SK-N-SH (cell line): ENCODE results near the gene SRRT. TPM values are rescaled to one million over a fixed set of nuclear protein-coding genes. Genes with fewer than 3 reads are reported as not detected.
A peak's percentile ranks its signal among the peaks of the same experiment; 100 is the strongest.

ENCODE experiments used
- CTCF ChIA-PET: fragments of 300-600, 350-600 bp; formaldehyde crosslinking; extraction: SDS; loops from one replicate; lab custom pipeline; 2021; lab: Yijun Ruan, JAX
- POLR2A ChIA-PET: fragments of 350-600 bp; sonication (Branson Sonifier 250); formaldehyde crosslinking; extraction: SDS; loops from one replicate; lab custom pipeline; 2020; ENCODE audit warnings: antibody characterized with exemption, inconsistent platforms; lab: Yijun Ruan, JAX
- DNase-seq: peaks from one replicate; pipeline ENCODE4 v3.0.0; 2012
- H2AFZ ChIP-seq: fragments of 200-600 bp; sonication (generic); 2 replicates; pipeline ENCODE4 v1.8.1; 2016; ENCODE audit warnings: antibody characterized with exemption, mild to moderate bottlenecking, low read depth
- H3F3A ChIP-seq: fragments of 200-600 bp; sonication (generic); replicated peaks from 2 replicates; pipeline ENCODE3; 2016; ENCODE audit warnings: antibody characterized with exemption, mild to moderate bottlenecking; ENCODE audit not compliant: insufficient read depth
- H3K27ac ChIP-seq, 2 experiments: fragments of 200-500 bp in 1 of 2; fragments of 200-600 bp in 1 of 2; sonication (Bioruptor generic) in 1 of 2; sonication (generic), shearing (Covaris generic) in 1 of 2; 2 replicates each; pipeline versions ENCODE4 v1.5.1 to v1.6.1; 2014 to 2016; ENCODE audit warnings: low read depth in 2 of 2, inconsistent platforms in 1 of 2, low read length in 1 of 2, mild to moderate bottlenecking in 1 of 2, mixed read lengths in 1 of 2
- H3K27me3 ChIP-seq: fragments of 200-600 bp; sonication (generic), shearing (Covaris generic); 2 replicates; pipeline ENCODE4 v1.6.1; 2016; ENCODE audit warnings: mixed run types; ENCODE audit not compliant: insufficient read depth
- H3K36me3 ChIP-seq, 2 experiments: fragments of 200-500 bp in 1 of 2; fragments of 200-600 bp in 1 of 2; sonication (Bioruptor generic) in 1 of 2; sonication (generic) in 1 of 2; replicated peaks in 1 of 2; 2 replicates each; pipeline versions ENCODE3 to v1.5.1; 2014 to 2016; ENCODE audit warnings: low read length in 1 of 2, mild to moderate bottlenecking in 1 of 2; ENCODE audit not compliant: insufficient read depth in 2 of 2, control insufficient read depth in 1 of 2
- H3K4me1 ChIP-seq, 2 experiments: fragments of 200-500 bp in 1 of 2; fragments of 200-600 bp in 1 of 2; sonication (Bioruptor generic) in 1 of 2; sonication (generic), shearing (Covaris generic) in 1 of 2; 2 replicates each; pipeline versions ENCODE4 v1.5.1 to v1.6.1; 2014 to 2016; ENCODE audit warnings: low read depth in 1 of 2, low read length in 1 of 2, mixed run types in 1 of 2; ENCODE audit not compliant: insufficient read depth in 2 of 2, control insufficient read depth in 1 of 2
- H3K4me2 ChIP-seq: fragments of 200-600 bp; sonication (generic), shearing (Covaris generic); 2 replicates; pipeline ENCODE4 v1.6.1; 2017; ENCODE audit warnings: mixed run types
- H3K4me3 ChIP-seq, 2 experiments: fragments of 200-500 bp in 1 of 2; fragments of 200-600 bp in 1 of 2; sonication (Bioruptor generic) in 1 of 2; sonication (generic), shearing (Covaris generic) in 1 of 2; 2 replicates each; pipeline versions ENCODE4 v1.5.1 to v1.8.1; 2014 to 2016; ENCODE audit warnings: low read depth in 2 of 2, inconsistent platforms in 1 of 2, low read length in 1 of 2, mild to moderate bottlenecking in 1 of 2, mixed read lengths in 1 of 2, moderate library complexity in 1 of 2
- H3K79me2 ChIP-seq: fragments of 200-600 bp; sonication (generic); 2 replicates; pipeline ENCODE4 v1.8.1; 2017; ENCODE audit warnings: mild to moderate bottlenecking; ENCODE audit not compliant: insufficient read depth
- H3K9ac ChIP-seq: fragments of 200-600 bp; sonication (generic); 2 replicates; pipeline ENCODE4 v1.6.1; 2017; ENCODE audit warnings: mixed run types
- H3K9me2 ChIP-seq: fragments of 200-600 bp; sonication (generic); 2 replicates; pipeline ENCODE4 v1.6.1; 2017; ENCODE audit warnings: mixed run types
- H3K9me3 ChIP-seq: fragments of 200-600 bp; sonication (generic); 2 replicates; pipeline ENCODE4 v1.6.1; 2017; ENCODE audit warnings: mixed run types, mild to moderate bottlenecking, moderate library complexity
- H4K20me1 ChIP-seq: fragments of 200-600 bp; sonication (generic); 2 replicates; pipeline ENCODE4 v1.6.1; 2017; ENCODE audit warnings: mild to moderate bottlenecking, mixed run types; ENCODE audit not compliant: insufficient read depth
- JUND ChIP-seq: IDR thresholded peaks from 2 replicates; pipeline ENCODE4 v1.4.0; 2012
- RAD21 ChIP-seq: IDR thresholded peaks from 2 replicates; pipeline ENCODE4 v1.6.1; 2012; ENCODE audit warnings: mild to moderate bottlenecking, low read length
- SIN3A ChIP-seq: IDR thresholded peaks from 2 replicates; pipeline ENCODE4 v1.6.1; 2012; ENCODE audit warnings: low read depth, mild to moderate bottlenecking, low read length, moderate library complexity, borderline replicate concordance
- TCF12 ChIP-seq: IDR thresholded peaks from 2 replicates; pipeline ENCODE4 v1.4.0; 2012
- WGBS: methylation state at CpG from one replicate; pipeline ENCODE4 v1.1.6; 2017; ENCODE audit warnings: low lambda C conversion rate; 5-methylcytosine and 5-hydroxymethylcytosine counted together
- polyA plus RNA-seq, 3 experiments: library from polyadenylated mRNA; depleted of rRNA; stranded (reverse); fragments of >200 nt; gene quantifications; 2 replicates each; pipeline ENCODE4 v1.2.3, GENCODE V29; 2012
- TF ChIP-seq, protein P1 (sequence below): IDR thresholded peaks from 2 replicates; pipeline ENCODE4 v1.4.0; 2012; ENCODE audit warnings: low read depth
- TF ChIP-seq, protein P2 (sequence below): fragments of 150-350 bp; IDR thresholded peaks from 2 replicates; pipeline ENCODE4 v1.6.1; 2016; ENCODE audit warnings: mild to moderate bottlenecking, low read depth, low read length
- TF ChIP-seq, protein P3 (sequence below): fragments of 200-600 bp; sonication (generic); IDR thresholded peaks from 2 replicates; pipeline ENCODE4 v1.6.1; 2017; ENCODE audit warnings: antibody characterized with exemption, mild to moderate bottlenecking, moderate library complexity
- TF ChIP-seq, protein P4 (sequence below): IDR thresholded peaks from 2 replicates; pipeline ENCODE4 v1.4.0; 2012; ENCODE audit warnings: low read depth, borderline replicate concordance

Gene SRRT
- polyA plus RNA-seq, 1 of the 3 experiments (the other 2 are of a cell fraction): 92.7 TPM

DNA sequence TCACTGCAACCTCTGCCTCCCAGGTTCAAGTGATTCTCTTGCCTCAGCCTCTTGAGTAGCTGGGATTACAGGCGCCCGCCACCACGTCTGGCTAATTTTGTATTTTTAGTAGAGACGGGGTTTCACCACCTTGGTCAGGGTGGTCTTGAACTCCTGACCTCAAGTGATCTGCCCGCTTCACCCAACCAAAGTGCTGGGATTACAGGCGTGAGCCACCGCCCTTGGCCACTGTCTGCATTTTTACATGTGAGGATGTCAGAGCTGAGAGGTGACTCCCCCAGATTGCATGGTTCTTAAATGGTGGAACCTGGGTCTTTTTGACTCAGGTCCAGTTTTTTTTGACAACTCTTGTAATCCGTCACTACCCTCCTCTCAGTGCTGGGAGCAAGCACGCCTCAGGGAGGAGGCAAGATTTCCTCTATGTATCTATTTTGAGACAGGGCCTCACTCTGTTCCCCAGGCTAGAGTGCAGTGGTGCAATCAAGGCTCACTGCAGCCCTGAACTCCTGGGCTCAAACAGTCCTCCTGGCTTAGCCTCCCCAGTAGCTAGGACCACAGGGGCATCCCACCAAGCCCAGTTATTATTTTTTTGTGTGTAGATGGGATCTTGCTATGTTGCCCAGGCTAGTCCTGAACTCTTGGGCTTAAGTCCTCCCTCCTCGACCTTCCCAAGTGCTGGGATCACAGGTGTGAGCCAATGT is 1.2 kb upstream of the SRRT start:
- Histone ChIP-seq H3K4me2 (peak overlapping the region; percentile 84), H3K27me3 (no peaks in the 10 kb centered on the region), H3K9me2 (no peaks in the 10 kb centered on the region), H3K36me3 (peaks cover 8 to 31% of the 10 kb centered on the region in 2 experiments), H3K79me2 (peaks cover 38% of the 10 kb centered on the region), H3K9me3 (no peaks in the 10 kb centered on the region), H3K4me1 (peaks cover 13 to 17% of the 10 kb centered on the region in 2 experiments; a peak in 3 of 4 replicates), H3K27ac (peak overlapping the region; percentile 92 to 95), H3K9ac (peak overlapping the region; percentile 89), H3K4me3 (peak overlapping the region; percentile 65 to 93), H3F3A (peaks cover 21% of the 10 kb centered on the region), H4K20me1 (peaks cover 33% of the 10 kb centered on the region), H2AFZ (peak overlapping the region; percentile 48)
- TF ChIP-seq SIN3A (no peak), RAD21 (no peak), TCF12 (no peak)
- TF ChIP-seq, protein P1, sequence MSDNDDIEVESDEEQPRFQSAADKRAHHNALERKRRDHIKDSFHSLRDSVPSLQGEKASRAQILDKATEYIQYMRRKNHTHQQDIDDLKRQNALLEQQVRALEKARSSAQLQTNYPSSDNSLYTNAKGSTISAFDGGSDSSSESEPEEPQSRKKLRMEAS: no peak
- TF ChIP-seq, protein P2, sequence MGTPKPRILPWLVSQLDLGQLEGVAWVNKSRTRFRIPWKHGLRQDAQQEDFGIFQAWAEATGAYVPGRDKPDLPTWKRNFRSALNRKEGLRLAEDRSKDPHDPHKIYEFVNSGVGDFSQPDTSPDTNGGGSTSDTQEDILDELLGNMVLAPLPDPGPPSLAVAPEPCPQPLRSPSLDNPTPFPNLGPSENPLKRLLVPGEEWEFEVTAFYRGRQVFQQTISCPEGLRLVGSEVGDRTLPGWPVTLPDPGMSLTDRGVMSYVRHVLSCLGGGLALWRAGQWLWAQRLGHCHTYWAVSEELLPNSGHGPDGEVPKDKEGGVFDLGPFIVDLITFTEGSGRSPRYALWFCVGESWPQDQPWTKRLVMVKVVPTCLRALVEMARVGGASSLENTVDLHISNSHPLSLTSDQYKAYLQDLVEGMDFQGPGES: no peak
- WGBS: 88% methylated on average over 10 of the region's 10 CpGs
- no peak for DNase-seq
- POLR2A ChIA-PET: interaction anchor here (2.0 to 5.8 kb wide), 2 partner anchors 12 to 14 kb away, joined by 7 to 126 read pairs; partner anchors contain the start of gene UFSP1
- CTCF ChIA-PET: interaction anchor here (1.4 to 5.5 kb wide), 3 partner anchors 10 to 74 kb away, joined by 4 to 37 read pairs (median 5); partner anchors contain the start of gene SLC12A9

DNA sequence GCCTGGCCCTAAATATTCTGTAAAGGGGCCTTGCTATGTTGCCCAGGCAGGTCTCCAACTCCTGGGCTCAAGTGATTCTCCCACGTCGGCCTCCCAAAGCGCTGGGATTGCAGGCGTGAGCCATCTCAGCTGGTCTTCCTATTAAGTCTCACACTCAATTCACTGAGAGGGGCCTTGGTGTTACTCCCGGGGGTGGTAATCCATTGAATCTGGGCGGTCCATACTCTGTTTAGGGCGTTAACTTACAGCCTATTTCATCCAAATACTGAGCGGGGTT is 665 bp upstream of the SRRT start:
- Histone ChIP-seq H3K36me3 (peaks cover 11 to 36% of the 10 kb centered on the region in 2 experiments), H3K9ac (peak overlapping the region; percentile 89), H3F3A (peaks cover 21% of the 10 kb centered on the region), H3K79me2 (peaks cover 43% of the 10 kb centered on the region), H3K4me2 (peak overlapping the region; percentile 84), H3K9me2 (no peaks in the 10 kb centered on the region), H2AFZ (peak overlapping the region; percentile 48), H3K27ac (peak overlapping the region; percentile 92 to 95), H3K4me1 (peaks cover 13 to 22% of the 10 kb centered on the region in 2 experiments; a peak in 3 of 4 replicates), H3K27me3 (no peaks in the 10 kb centered on the region), H3K9me3 (no peaks in the 10 kb centered on the region), H3K4me3 (peak overlapping the region; percentile 65 to 93), H4K20me1 (peaks cover 37% of the 10 kb centered on the region)
- TF ChIP-seq, protein P3, sequence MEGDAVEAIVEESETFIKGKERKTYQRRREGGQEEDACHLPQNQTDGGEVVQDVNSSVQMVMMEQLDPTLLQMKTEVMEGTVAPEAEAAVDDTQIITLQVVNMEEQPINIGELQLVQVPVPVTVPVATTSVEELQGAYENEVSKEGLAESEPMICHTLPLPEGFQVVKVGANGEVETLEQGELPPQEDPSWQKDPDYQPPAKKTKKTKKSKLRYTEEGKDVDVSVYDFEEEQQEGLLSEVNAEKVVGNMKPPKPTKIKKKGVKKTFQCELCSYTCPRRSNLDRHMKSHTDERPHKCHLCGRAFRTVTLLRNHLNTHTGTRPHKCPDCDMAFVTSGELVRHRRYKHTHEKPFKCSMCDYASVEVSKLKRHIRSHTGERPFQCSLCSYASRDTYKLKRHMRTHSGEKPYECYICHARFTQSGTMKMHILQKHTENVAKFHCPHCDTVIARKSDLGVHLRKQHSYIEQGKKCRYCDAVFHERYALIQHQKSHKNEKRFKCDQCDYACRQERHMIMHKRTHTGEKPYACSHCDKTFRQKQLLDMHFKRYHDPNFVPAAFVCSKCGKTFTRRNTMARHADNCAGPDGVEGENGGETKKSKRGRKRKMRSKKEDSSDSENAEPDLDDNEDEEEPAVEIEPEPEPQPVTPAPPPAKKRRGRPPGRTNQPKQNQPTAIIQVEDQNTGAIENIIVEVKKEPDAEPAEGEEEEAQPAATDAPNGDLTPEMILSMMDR: no peak
- TF ChIP-seq, protein P4, sequence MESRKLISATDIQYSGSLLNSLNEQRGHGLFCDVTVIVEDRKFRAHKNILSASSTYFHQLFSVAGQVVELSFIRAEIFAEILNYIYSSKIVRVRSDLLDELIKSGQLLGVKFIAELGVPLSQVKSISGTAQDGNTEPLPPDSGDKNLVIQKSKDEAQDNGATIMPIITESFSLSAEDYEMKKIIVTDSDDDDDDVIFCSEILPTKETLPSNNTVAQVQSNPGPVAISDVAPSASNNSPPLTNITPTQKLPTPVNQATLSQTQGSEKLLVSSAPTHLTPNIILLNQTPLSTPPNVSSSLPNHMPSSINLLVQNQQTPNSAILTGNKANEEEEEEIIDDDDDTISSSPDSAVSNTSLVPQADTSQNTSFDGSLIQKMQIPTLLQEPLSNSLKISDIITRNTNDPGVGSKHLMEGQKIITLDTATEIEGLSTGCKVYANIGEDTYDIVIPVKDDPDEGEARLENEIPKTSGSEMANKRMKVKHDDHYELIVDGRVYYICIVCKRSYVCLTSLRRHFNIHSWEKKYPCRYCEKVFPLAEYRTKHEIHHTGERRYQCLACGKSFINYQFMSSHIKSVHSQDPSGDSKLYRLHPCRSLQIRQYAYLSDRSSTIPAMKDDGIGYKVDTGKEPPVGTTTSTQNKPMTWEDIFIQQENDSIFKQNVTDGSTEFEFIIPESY: no peak
- no peak for TF ChIP-seq JUND
- ChIA-PET CTCF (interaction anchor here (1.4 to 5.5 kb wide), 3 partner anchors 11 to 75 kb away, joined by 4 to 37 read pairs (median 5); partner anchors contain the start of gene SLC12A9), POLR2A (interaction anchor here (2.0 to 5.8 kb wide), 2 partner anchors 13 kb away, joined by 7 to 126 read pairs; partner anchors contain the start of gene UFSP1)
- DNase-seq: peak; percentile 67
- WGBS: 41% methylated on average over 8 of the region's 8 CpGs
